Measurements from ENCODE around the gene BPTF. TPM values are rescaled to one million over a fixed set of nuclear protein-coding genes. Genes with fewer than 3 reads are reported as not detected.
"Not testable (repeated sequence)": the region's sequence is repeated elsewhere in the genome, so short reads cannot be mapped to it uniquely, and the experiment has no call there.

The BPTF gene
- total RNA-seq, 1 donor from 2014 or later, result 72.5 TPM

GRCh38 chr17:67944035-67944434 lies 118.7 kb downstream of the BPTF start:
- ATAC-seq, result peak; percentile 16
- intact Hi-C loops (cut with DNase I), result no loop called here
- DNase-seq (ENCODE audit: missing footprints), result no peak

- intact Hi-C loops (cut with DNase I), result no loop called here
- DNase-seq (ENCODE audit: missing footprints), result no peak
- ATAC-seq, result no peak
Measured at GRCh38 chr17:67946513-67946912, 121.2 kb downstream of the BPTF start.

GRCh38 chr17:67947325-67947813 lies 122.1 kb downstream of the BPTF start:
- no peak for DNase-seq (ENCODE audit: missing footprints)
- intact Hi-C loops (cut with DNase I), result no loop called here

GRCh38 chr17:67950945-67951344 lies 125.6 kb downstream of the BPTF start:
- ATAC-seq (no peak), DNase-seq (ENCODE audit: missing footprints) (no peak)
- intact Hi-C loops (cut with DNase I), result no loop called here

More at GRCh38 chr17:67947325-67947813, 122.1 kb downstream of the BPTF start:
- no peak for ATAC-seq

- DNase-seq (ENCODE audit: missing footprints) (no peak), ATAC-seq (no peak)
- intact Hi-C loops (cut with DNase I), result no loop called here
Measured at GRCh38 chr17:67959510-67959909, 134.2 kb downstream of the BPTF start.

- DNase-seq (ENCODE audit: missing footprints); ATAC-seq; intact Hi-C loops (cut with DNase I): not testable (repeated sequence)
Measured at GRCh38 chr17:67960276-67960675, 135.0 kb downstream of the BPTF start.

GRCh38 chr17:67962156-67962555 lies 136.9 kb downstream of the BPTF start:
- intact Hi-C loops (cut with DNase I); DNase-seq (ENCODE audit: missing footprints); ATAC-seq: not testable (repeated sequence)

GRCh38 chr17:67963145-67963572 lies 137.9 kb downstream of the BPTF start:
- DNase-seq (ENCODE audit: missing footprints); intact Hi-C loops (cut with DNase I): not testable (repeated sequence)
- ATAC-seq, result peak; percentile 83

- DNase-seq (ENCODE audit: missing footprints) (no peak), ATAC-seq (no peak)
- intact Hi-C loops (cut with DNase I), result no loop called here
Measured at GRCh38 chr17:67970783-67971182, 145.5 kb downstream of the BPTF start.

- intact Hi-C loops (cut with DNase I), result no loop called here
- ATAC-seq (no peak), DNase-seq (ENCODE audit: missing footprints) (no peak)
Measured at GRCh38 chr17:67974185-67974584, 148.9 kb downstream of the BPTF start.

GRCh38 chr17:67974598-67975066 lies 149.3 kb downstream of the BPTF start:
- ATAC-seq (no peak), DNase-seq (ENCODE audit: missing footprints) (no peak)
- intact Hi-C loops (cut with DNase I), result no loop called here

GRCh38 chr17:67976306-67976705 lies 151.0 kb downstream of the BPTF start:
- DNase-seq (ENCODE audit: missing footprints); intact Hi-C loops (cut with DNase I); ATAC-seq: not testable (repeated sequence)

GRCh38 chr17:67980456-67980855 lies 155.2 kb downstream of the BPTF start:
- ATAC-seq (no peak), DNase-seq (ENCODE audit: missing footprints) (no peak)
- intact Hi-C loops (cut with DNase I), result no loop called here

GRCh38 chr17:67980883-67981282 lies 155.6 kb downstream of the BPTF start:
- intact Hi-C loops (cut with DNase I); ATAC-seq; DNase-seq (ENCODE audit: missing footprints): not testable (repeated sequence)

- ATAC-seq, result no peak
- intact Hi-C loops (cut with DNase I), result no loop called here
- DNase-seq (ENCODE audit: missing footprints), result no peak
Measured at GRCh38 chr17:67982034-67982640, 156.8 kb downstream of the BPTF start.

- ATAC-seq, result no peak
Measured at GRCh38 chr17:67982686-67983382, 157.5 kb downstream of the BPTF start.

GRCh38 chr17:67983383-67983688 lies 158.0 kb downstream of the BPTF start:
- intact Hi-C loops (cut with DNase I), result no loop called here
- no peak for DNase-seq (ENCODE audit: missing footprints)
- ATAC-seq, result no peak

More at GRCh38 chr17:67982686-67983382, 157.5 kb downstream of the BPTF start:
- no peak for DNase-seq (ENCODE audit: missing footprints)
- intact Hi-C loops (cut with DNase I), result no loop called here

GRCh38 chr17:67990909-67991308 lies 165.6 kb downstream of the BPTF start:
- no peak for DNase-seq (ENCODE audit: missing footprints)
- intact Hi-C loops (cut with DNase I), result no loop called here

GRCh38 chr17:67992548-67993152 lies 167.3 kb downstream of the BPTF start:
- no peak for DNase-seq (ENCODE audit: missing footprints)
- intact Hi-C loops (cut with DNase I), result loop anchor here (1.0 kb wide), 1 partner anchor 28 kb away; no protein-coding TSS in a partner anchor
- no peak for ATAC-seq

More at GRCh38 chr17:67990909-67991308, 165.6 kb downstream of the BPTF start:
- no peak for ATAC-seq
